ENCODE results near the gene KIAA0232. TPM values are rescaled to one million over a fixed set of nuclear protein-coding genes. Genes with fewer than 3 reads are reported as not detected.

The KIAA0232 gene
- total and polyA plus RNA-seq, 10 of the 15 experiments (the other 5 are each of a cell fraction or from before 2014, with no cell fraction given) = 2.8 to 15.1 (median 10.8) TPM

DNA sequence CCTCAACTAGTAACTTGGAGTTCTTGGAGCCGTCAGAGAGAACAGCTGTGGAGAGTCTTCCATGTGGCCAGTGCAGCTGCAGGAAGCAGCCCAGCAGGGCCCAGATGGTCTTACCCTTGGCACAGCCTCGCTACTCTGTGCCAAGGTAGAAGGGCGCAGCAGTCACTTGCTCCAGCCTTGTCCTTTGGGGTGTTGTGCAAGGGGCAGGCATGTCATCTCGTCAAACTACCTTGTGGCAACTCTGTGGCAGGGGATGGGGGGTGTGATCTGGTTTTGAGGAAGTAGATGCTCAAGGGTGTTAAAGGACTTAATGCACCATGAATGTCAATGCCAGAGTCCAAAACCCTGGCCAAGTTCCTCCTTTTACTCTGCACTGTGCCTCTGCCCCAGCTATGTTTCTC lies 92.9 kb downstream of the KIAA0232 start:
- Histone ChIP-seq H3K4me3 (no peak overlapping the region), H3K9ac (ENCODE audit: control insufficient read depth, insufficient read depth, low read length) (no peak overlapping the region), H3K79me2 (ENCODE audit: control insufficient read depth, insufficient read depth, low read length) (no peaks in the 10 kb centered on the region), H3K36me3 (ENCODE audit: control insufficient read depth in 2 of 2, insufficient read depth in 2 of 2, low read length in 1 of 2) (peaks cover 16 to 25% of the 10 kb centered on the region in 2 experiments), H3K4me1 (ENCODE audit: control insufficient read depth, insufficient read depth, low read length) (no peaks in the 10 kb centered on the region), H3K9me3 (replicated peaks; ENCODE audit: control insufficient read depth, insufficient read depth, low read length) (no peaks in the 10 kb centered on the region), H3K4me2 (ENCODE audit: control insufficient read depth, insufficient read depth) (no peak overlapping the region), H4K20me1 (ENCODE audit: control insufficient read depth, insufficient read depth) (no peaks in the 10 kb centered on the region), H3K27me3 (replicated peaks in 1 of 2; ENCODE audit: control insufficient read depth in 2 of 2, insufficient read depth in 2 of 2, low read length in 1 of 2) (no peaks in the 10 kb centered on the region), H2AFZ (ENCODE audit: control insufficient read depth, low read depth, low read length) (no peak overlapping the region), H3K27ac (ENCODE audit: control insufficient read depth, insufficient read depth) (no peak overlapping the region)
- BruUV-seq (replicated peaks) = no TSS peak
- peak; percentile 34 for ATAC-seq
- ChIA-PET CTCF (interaction anchor here (2.9 to 10.4 kb wide), 4 partner anchors 21 to 200 kb away, joined by 13 to 300 read pairs (median 150); partner anchors contain the start of genes BLOC1S4 and KIAA0232), SMC1A (ENCODE audit: uncharacterized antibody, unreplicated experiment) (interaction anchor here (1.0 to 6.6 kb wide), 4 partner anchors 7 to 156 kb away, joined by 3 to 153 read pairs (median 56); no protein-coding TSS in a partner anchor), POLR2A (interaction anchor here (0.8 to 0.9 kb wide), 2 partner anchors 92 to 192 kb away, joined by 3 read pairs; no protein-coding TSS in a partner anchor), RAD21 (ENCODE audit: unreplicated experiment) (interaction anchor here (4.9 to 5.1 kb wide), 2 partner anchors 96 to 157 kb away, joined by 87 to 155 read pairs; partner anchors contain the start of gene BLOC1S4)
- DNase-seq (ENCODE audit: low read depth, low spot score) = no peak
- no peak for TF ChIP-seq BRCA1 (IDR thresholded peaks at IDR 0.05; ENCODE audit: low read depth, low read length)
- no peak for TF ChIP-seq NR2F1 (conservative IDR thresholded peaks at IDR 0.05)
- 60% methylated on average over 4 of the region's 4 CpGs for WGBS (ENCODE audit: insufficient coverage, insufficient replicate concordance, low lambda C conversion rate, missing lambda C conversion rate)
- in situ Hi-C loops (cut with MboI) (no loop called here), intact Hi-C loops (cut with micrococcal nuclease; ENCODE audit: unreplicated experiment) (loop anchor here (2.0 kb wide), 1 partner anchor 97 kb away; no protein-coding TSS in a partner anchor)
- no peak for FAIRE-seq

DNA sequence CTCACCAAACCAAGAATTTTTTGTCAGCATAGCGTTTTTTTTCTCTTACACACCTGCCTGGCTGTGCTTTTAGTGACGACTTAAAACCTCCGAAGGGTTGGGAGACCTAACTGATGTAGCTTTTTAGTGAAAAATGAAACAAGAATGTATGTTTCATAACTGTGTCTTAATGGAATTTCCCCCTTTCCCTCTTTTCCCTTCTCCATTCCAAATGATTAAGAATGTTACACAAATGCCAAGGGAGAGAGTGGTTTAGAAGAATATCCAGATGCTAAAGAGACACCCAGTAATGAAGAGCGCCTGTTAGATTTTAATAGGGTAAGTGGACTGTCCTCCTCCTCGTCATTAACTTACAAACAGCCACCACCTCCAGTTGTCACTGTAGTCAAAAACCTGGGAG lies 93.9 kb downstream of the KIAA0232 start:
- no peak overlapping the region for H3K4me3 ChIP-seq
- peaks cover 16 to 26% of the 10 kb centered on the region in 2 experiments for H3K36me3 ChIP-seq (ENCODE audit: control insufficient read depth in 2 of 2, insufficient read depth in 2 of 2, low read length in 1 of 2)
- CTCF ChIA-PET = interaction anchor here (0.6 to 10.4 kb wide), 4 partner anchors 55 to 1117 kb away, joined by 3 to 300 read pairs (median 140); partner anchors contain the start of genes BLOC1S4 and KIAA0232
- RAD21 ChIA-PET (ENCODE audit: unreplicated experiment) = interaction anchor here (5.1 kb wide), 1 partner anchor 158 kb away, joined by 155 read pairs; the partner anchor contains the start of gene BLOC1S4
- SMC1A ChIA-PET (ENCODE audit: uncharacterized antibody, unreplicated experiment) = interaction anchor here (1.0 to 6.6 kb wide), 2 partner anchors 19 to 157 kb away, joined by 3 to 153 read pairs; no protein-coding TSS in a partner anchor
- H3K4me2 ChIP-seq (ENCODE audit: control insufficient read depth, insufficient read depth) = no peak overlapping the region
- no peaks in the 10 kb centered on the region for H3K9me3 ChIP-seq (replicated peaks; ENCODE audit: control insufficient read depth, insufficient read depth, low read length)
- no peak for ATAC-seq
- no TSS peak for BruUV-seq (replicated peaks)
- H3K79me2 ChIP-seq (ENCODE audit: control insufficient read depth, insufficient read depth, low read length) = no peaks in the 10 kb centered on the region
- FAIRE-seq = no peak
- no peak overlapping the region for H3K27ac ChIP-seq (ENCODE audit: control insufficient read depth, insufficient read depth)
- H3K4me1 ChIP-seq (ENCODE audit: control insufficient read depth, insufficient read depth, low read length) = no peaks in the 10 kb centered on the region
- intact Hi-C loops (cut with micrococcal nuclease; ENCODE audit: unreplicated experiment) (no loop called here), in situ Hi-C loops (cut with MboI) (no loop called here)
- no peak overlapping the region for H3K9ac ChIP-seq (ENCODE audit: control insufficient read depth, insufficient read depth, low read length)
- 97% methylated on average over 5 of the region's 5 CpGs for WGBS (ENCODE audit: insufficient coverage, insufficient replicate concordance, low lambda C conversion rate, missing lambda C conversion rate)
- H3K27me3 ChIP-seq (replicated peaks in 1 of 2; ENCODE audit: control insufficient read depth in 2 of 2, insufficient read depth in 2 of 2, low read length in 1 of 2) = no peaks in the 10 kb centered on the region
- no peaks in the 10 kb centered on the region for H4K20me1 ChIP-seq (ENCODE audit: control insufficient read depth, insufficient read depth)
- POLR2A ChIA-PET = interaction anchor here (0.8 kb wide), 1 partner anchor 93 kb away, joined by 3 read pairs; no protein-coding TSS in a partner anchor
- no peak for DNase-seq (ENCODE audit: low read depth, low spot score)
- no peak overlapping the region for H2AFZ ChIP-seq (ENCODE audit: control insufficient read depth, low read depth, low read length)
- TF ChIP-seq, protein P1, sequence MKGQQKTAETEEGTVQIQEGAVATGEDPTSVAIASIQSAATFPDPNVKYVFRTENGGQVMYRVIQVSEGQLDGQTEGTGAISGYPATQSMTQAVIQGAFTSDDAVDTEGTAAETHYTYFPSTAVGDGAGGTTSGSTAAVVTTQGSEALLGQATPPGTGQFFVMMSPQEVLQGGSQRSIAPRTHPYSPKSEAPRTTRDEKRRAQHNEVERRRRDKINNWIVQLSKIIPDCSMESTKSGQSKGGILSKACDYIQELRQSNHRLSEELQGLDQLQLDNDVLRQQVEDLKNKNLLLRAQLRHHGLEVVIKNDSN (IDR thresholded peaks at IDR 0.05; ENCODE audit: borderline replicate concordance, extremely low read length, insufficient read depth, low read depth, low read length) = no peak
- TF ChIP-seq KDM1A (IDR thresholded peaks at IDR 0.05; ENCODE audit: borderline replicate concordance) (no peak), CHD1 (IDR thresholded peaks at IDR 0.05; ENCODE audit: low read depth, low read length) (no peak), SMAD5 (IDR thresholded peaks at IDR 0.05; ENCODE audit: low read depth) (no peak), SP1 (IDR thresholded peaks at IDR 0.05; ENCODE audit: low read depth, low read length) (no peak), POU2F2 (IDR thresholded peaks at IDR 0.05; ENCODE audit: borderline replicate concordance, low read depth, low read length) (no peak), ESRRA (IDR thresholded peaks at IDR 0.05; ENCODE audit: low read length) (no peak), JUNB (IDR thresholded peaks at IDR 0.05) (no peak), STAT3 (IDR thresholded peaks at IDR 0.05; ENCODE audit: low read depth, low read length) (no peak)
- TF ChIP-seq, protein P2, sequence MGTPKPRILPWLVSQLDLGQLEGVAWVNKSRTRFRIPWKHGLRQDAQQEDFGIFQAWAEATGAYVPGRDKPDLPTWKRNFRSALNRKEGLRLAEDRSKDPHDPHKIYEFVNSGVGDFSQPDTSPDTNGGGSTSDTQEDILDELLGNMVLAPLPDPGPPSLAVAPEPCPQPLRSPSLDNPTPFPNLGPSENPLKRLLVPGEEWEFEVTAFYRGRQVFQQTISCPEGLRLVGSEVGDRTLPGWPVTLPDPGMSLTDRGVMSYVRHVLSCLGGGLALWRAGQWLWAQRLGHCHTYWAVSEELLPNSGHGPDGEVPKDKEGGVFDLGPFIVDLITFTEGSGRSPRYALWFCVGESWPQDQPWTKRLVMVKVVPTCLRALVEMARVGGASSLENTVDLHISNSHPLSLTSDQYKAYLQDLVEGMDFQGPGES (IDR thresholded peaks at IDR 0.05) = no peak

Data from GM12878 (cell line).